ENCODE results near the gene CD7.
"Not testable (repeated sequence)": the region's sequence is repeated elsewhere in the genome, so short reads cannot be mapped to it uniquely, and the experiment has no call there.

DNA sequence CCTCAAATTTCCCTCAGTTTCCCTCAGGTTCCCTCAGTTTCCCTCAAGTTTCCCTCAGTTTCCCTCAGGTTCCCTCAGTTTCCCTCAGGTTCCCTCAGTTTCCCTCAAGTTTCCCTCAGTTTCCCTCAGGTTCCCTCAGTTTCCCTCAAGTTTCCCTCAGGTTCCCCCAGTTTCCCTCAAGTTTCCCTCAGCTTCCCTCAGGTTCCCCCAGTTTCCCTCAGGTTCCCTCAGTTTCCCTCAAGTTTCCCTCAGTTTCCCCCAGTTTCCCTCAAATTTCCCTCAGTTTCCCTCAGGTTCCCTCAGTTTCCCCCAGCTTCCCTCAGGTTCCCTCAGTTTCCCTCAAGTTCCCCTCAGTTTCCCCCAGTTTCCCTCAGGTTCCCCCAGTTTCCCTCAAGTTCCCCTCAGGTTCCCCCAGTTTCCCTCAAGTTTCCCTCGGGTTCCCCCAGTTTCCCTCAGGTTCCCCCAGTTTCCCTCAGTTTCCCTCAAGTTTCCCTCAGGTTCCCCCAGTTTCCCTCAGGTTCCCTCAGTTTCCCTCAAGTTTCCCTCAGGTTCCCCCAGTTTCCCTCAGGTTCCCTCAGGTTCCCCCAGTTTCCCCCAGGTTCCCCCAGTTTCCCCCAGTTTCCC lies 42.2 kb upstream of the CD7 start:
- not testable (repeated sequence) for TF ChIP-seq EP300 (IDR thresholded peaks at IDR 0.05)
- TF ChIP-seq, protein P1, sequence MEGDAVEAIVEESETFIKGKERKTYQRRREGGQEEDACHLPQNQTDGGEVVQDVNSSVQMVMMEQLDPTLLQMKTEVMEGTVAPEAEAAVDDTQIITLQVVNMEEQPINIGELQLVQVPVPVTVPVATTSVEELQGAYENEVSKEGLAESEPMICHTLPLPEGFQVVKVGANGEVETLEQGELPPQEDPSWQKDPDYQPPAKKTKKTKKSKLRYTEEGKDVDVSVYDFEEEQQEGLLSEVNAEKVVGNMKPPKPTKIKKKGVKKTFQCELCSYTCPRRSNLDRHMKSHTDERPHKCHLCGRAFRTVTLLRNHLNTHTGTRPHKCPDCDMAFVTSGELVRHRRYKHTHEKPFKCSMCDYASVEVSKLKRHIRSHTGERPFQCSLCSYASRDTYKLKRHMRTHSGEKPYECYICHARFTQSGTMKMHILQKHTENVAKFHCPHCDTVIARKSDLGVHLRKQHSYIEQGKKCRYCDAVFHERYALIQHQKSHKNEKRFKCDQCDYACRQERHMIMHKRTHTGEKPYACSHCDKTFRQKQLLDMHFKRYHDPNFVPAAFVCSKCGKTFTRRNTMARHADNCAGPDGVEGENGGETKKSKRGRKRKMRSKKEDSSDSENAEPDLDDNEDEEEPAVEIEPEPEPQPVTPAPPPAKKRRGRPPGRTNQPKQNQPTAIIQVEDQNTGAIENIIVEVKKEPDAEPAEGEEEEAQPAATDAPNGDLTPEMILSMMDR (IDR thresholded peaks at IDR 0.05): not testable (repeated sequence)

Data from stomach (tissue), 4 donors.